Parathyroid adenoma (tissue), 2 donors: ENCODE data around the gene CAMK2G.

Experiments used
- H2AFZ ChIP-seq: fragments of 300-600 bp; sonication (generic); one replicate; pipeline ENCODE4 v1.7.0; 2017; ENCODE audit warnings: antibody characterized with exemption, mild to moderate bottlenecking
- H3K27ac ChIP-seq: fragments of 300-600 bp; sonication (generic); one replicate; pipeline ENCODE4 v1.7.0; 2017
- H3K27me3 ChIP-seq: fragments of 300-600 bp; sonication (generic); one replicate; pipeline ENCODE4 v1.7.0; 2017; ENCODE audit warnings: low read length; ENCODE audit not compliant: control insufficient read depth, insufficient read depth
- H3K36me3 ChIP-seq: fragments of 300-600 bp; sonication (generic); one replicate; pipeline ENCODE4 v1.7.0; 2017; ENCODE audit warnings: low read length; ENCODE audit not compliant: control insufficient read depth, insufficient read depth
- H3K4me1 ChIP-seq: fragments of 300-600 bp; sonication (generic); one replicate; pipeline ENCODE4 v1.7.0; 2017; ENCODE audit warnings: control low read depth
- H3K4me2 ChIP-seq: fragments of 300-600 bp; sonication (generic); one replicate; pipeline ENCODE4 v1.7.0; 2017; ENCODE audit warnings: low read length
- H3K4me3 ChIP-seq: fragments of 300-600 bp; sonication (generic); one replicate; pipeline ENCODE4 v1.7.0; 2017; ENCODE audit warnings: low read depth, low read length
- H3K79me2 ChIP-seq: fragments of 300-600 bp; sonication (generic); one replicate; pipeline ENCODE4 v1.7.0; 2017; ENCODE audit warnings: control low read depth
- H3K9ac ChIP-seq: fragments of 300-600 bp; sonication (generic); one replicate; pipeline ENCODE4 v1.7.0; 2017; ENCODE audit warnings: mild to moderate bottlenecking
- H3K9me3 ChIP-seq: fragments of 300-600 bp; sonication (generic); one replicate; pipeline ENCODE4 v1.7.0; 2017; ENCODE audit warnings: low read length; ENCODE audit not compliant: control insufficient read depth
- TF ChIP-seq, protein P1 (sequence below): fragments of 300-600 bp; sonication (generic); IDR thresholded peaks from one replicate; pipeline ENCODE4 v1.7.0; 2017; ENCODE audit warnings: antibody characterized with exemption, mild to moderate bottlenecking
- donor health status: primary hyperparathyroidism.

CAMK2G gene

DNA sequence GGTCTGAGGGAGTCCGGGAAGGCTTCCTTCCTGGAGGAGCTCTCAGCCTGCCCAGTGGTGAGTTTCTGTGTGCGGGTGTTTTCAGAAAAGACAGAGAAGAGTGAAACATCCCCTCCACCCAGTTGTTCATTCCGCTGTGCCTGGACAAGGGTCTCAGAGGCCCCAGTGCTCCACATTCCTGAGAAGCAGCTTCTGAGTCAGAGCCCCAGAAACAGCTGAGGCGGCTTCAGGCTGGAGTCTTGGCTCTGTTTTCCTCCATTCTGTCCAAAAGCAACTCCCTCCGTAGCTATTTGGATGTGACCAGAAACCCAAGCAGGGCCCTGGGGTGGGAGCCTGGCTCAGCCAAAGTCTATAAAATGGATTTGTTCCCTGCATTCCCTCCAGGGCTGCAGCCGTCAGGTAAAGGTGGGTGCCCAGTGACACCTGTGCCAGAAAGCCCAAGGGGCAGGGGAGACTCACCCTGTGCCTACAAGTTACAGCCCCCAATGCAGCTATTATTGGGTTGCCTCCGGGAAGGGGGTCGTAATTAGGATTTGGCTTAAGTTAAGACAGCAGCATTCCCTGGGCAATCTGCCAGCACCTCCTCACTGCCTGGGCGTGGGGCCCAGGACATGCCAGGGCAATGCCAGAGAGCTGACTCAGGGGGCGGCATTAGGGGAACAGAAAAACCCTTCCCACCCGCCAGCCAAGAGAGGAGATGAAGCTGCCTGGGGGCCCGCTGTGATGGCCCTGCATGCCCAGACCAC lies 13.1 kb upstream of the CAMK2G start:
- H3K4me2 ChIP-seq, result peak overlapping the region; percentile 38
- H3K9me3 ChIP-seq, result no peaks in the 10 kb centered on the region
- H3K27me3 ChIP-seq, result no peaks in the 10 kb centered on the region
- H3K79me2 ChIP-seq, result no peaks in the 10 kb centered on the region
- no peak overlapping the region for H3K4me3 ChIP-seq
- H3K36me3 ChIP-seq, result no peaks in the 10 kb centered on the region
- no peak overlapping the region for H3K9ac ChIP-seq
- TF ChIP-seq, protein P1, sequence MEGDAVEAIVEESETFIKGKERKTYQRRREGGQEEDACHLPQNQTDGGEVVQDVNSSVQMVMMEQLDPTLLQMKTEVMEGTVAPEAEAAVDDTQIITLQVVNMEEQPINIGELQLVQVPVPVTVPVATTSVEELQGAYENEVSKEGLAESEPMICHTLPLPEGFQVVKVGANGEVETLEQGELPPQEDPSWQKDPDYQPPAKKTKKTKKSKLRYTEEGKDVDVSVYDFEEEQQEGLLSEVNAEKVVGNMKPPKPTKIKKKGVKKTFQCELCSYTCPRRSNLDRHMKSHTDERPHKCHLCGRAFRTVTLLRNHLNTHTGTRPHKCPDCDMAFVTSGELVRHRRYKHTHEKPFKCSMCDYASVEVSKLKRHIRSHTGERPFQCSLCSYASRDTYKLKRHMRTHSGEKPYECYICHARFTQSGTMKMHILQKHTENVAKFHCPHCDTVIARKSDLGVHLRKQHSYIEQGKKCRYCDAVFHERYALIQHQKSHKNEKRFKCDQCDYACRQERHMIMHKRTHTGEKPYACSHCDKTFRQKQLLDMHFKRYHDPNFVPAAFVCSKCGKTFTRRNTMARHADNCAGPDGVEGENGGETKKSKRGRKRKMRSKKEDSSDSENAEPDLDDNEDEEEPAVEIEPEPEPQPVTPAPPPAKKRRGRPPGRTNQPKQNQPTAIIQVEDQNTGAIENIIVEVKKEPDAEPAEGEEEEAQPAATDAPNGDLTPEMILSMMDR, result no peak
- peak overlapping the region; percentile 86 for H2AFZ ChIP-seq
- H3K27ac ChIP-seq, result peak overlapping the region; percentile 70
- H3K4me1 ChIP-seq, result peaks cover 27% of the 10 kb centered on the region

DNA sequence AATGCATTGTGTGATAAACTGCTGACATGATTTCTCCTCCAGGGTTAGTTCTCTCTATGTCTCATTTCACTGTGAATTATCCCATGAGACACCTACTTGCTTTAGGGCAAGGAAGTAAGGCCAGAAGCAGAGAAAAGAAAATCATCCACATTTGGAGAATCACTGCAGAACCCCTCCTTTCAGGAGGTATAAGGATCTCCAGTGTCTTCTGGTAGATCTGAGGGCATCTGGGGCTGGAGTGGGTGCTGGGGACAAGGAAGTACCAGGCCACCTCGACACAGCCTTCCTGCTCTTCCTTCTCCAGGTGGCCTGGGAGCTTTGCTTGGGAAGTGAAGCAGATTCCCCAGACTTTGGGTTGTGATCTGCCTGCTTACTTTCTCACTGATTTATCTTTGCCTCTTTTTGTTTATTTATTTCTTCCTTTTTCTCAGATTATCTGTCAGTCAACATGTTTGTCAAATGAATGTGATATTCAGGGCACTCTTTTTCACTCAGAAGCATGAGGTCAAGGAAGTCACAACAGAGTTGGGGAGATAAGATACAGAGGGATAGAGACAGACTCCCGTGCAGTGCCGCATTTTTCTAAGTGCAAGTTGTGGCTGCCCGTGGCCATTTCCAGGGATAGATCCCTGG lies 12.4 kb upstream of the CAMK2G start:
- Histone ChIP-seq H3K4me3 (no peak overlapping the region), H3K36me3 (no peaks in the 10 kb centered on the region)
- TF ChIP-seq, protein P1, result no peak

DNA sequence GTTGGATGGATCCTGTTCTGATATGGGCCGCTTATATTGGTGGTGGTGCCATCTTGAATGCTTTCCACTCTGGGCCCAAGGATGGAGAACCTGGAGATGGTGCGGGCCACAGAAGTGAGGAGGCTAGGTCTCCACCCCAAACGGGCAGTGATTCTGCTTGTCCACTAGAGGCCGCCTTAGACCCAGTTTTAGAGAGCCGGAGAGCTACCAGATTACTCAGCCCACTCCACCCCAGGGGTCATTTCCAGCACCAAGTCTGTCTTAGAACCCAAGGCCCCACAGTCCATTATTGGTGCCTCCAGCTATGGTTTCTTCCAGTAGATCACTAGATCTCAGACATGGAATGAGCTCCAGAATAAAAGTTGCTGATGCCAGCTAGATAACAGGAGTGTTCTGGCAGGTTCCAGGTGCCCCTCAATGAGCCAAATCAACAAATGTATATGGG lies 11.8 kb upstream of the CAMK2G start:
- no peaks in the 10 kb centered on the region for H3K79me2 ChIP-seq
- H3K9me3 ChIP-seq, result no peaks in the 10 kb centered on the region
- H3K27me3 ChIP-seq, result no peaks in the 10 kb centered on the region
- no peaks in the 10 kb centered on the region for H3K36me3 ChIP-seq
- H3K4me2 ChIP-seq, result peak overlapping the region; percentile 23
- peak overlapping the region; percentile 86 for H2AFZ ChIP-seq
- no peak overlapping the region for H3K9ac ChIP-seq
- peak overlapping the region; percentile 70 for H3K27ac ChIP-seq
- TF ChIP-seq, protein P1, result peak; percentile 85
- H3K4me3 ChIP-seq, result no peak overlapping the region
- H3K4me1 ChIP-seq, result peaks cover 27% of the 10 kb centered on the region

More for the DNA sequence above, 12.4 kb upstream of the CAMK2G start:
- Histone ChIP-seq H3K27ac (peak overlapping the region; percentile 70), H3K9me3 (no peaks in the 10 kb centered on the region), H3K4me1 (peaks cover 27% of the 10 kb centered on the region), H3K9ac (no peak overlapping the region), H3K27me3 (no peaks in the 10 kb centered on the region), H3K79me2 (no peaks in the 10 kb centered on the region), H2AFZ (peak overlapping the region; percentile 86), H3K4me2 (peak overlapping the region; percentile 38)

DNA sequence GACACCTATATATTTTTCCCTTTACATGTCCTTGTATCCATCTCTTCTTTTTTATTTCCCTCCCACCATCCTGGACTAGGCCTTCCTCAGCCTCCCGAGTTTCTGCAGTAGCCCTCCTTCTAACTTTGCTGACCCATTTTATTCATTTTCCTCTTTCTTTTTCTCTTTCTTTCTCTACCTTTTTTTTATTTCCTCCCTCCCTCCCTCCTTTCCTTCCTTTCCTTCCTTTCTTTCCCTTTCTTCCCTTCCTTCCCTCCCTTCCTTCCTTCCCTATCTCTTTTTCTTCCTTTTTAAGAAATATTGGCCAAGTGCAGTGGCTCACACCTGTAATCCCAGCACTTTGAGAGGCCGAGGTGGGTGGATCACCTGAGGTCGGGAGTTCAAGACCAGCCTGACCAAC lies 9.7 kb upstream of the CAMK2G start:
- H3K4me2 ChIP-seq, result no peak overlapping the region
- H3K9me3 ChIP-seq, result no peaks in the 10 kb centered on the region
- no peak overlapping the region for H3K4me3 ChIP-seq
- H3K79me2 ChIP-seq, result no peaks in the 10 kb centered on the region
- no peaks in the 10 kb centered on the region for H3K27me3 ChIP-seq
- no peaks in the 10 kb centered on the region for H3K36me3 ChIP-seq
- H2AFZ ChIP-seq, result no peak overlapping the region
- TF ChIP-seq, protein P1, result no peak
- H3K9ac ChIP-seq, result no peak overlapping the region
- H3K4me1 ChIP-seq, result peaks cover 30% of the 10 kb centered on the region
- H3K27ac ChIP-seq, result no peak overlapping the region
